H1 (cell line): ENCODE data around the gene ADGRV1. TPM values are rescaled to one million over a fixed set of nuclear protein-coding genes. Genes with fewer than 3 reads are reported as not detected.

Source experiments
- CTCF ChIA-PET: fragments of 300-600 bp; sonication (Branson Sonifier 250); formaldehyde crosslinking; loops from one replicate; lab custom pipeline; 2021; ENCODE audit not compliant: partially characterized antibody; lab: Charles Lee
- POLR2A ChIA-PET: fragments of 300-600 bp; sonication (Branson Sonifier 250); formaldehyde crosslinking; loops from one replicate; lab custom pipeline; 2021; ENCODE audit warnings: inconsistent platforms; ENCODE audit not compliant: partially characterized antibody; lab: Charles Lee
- DNase-seq, 2 experiments: peaks; one replicate each; pipeline versions ENCODE4 v3.0.0 to v3.0.0-alpha.2; 2010 to 2022; ENCODE audit warnings: low spot score in 2 of 2, low read depth in 1 of 2, mixed read lengths in 1 of 2
- FAIRE-seq: peaks from 2 replicates; lab custom pipeline; 2011; peaks lifted over from hg19 to GRCh38; lab: Jason Lieb, UNC
- H2AFZ ChIP-seq: 2 replicates; pipeline ENCODE4 v1.8.1; 2012; ENCODE audit warnings: low read length, inconsistent platforms
- H2AK5ac ChIP-seq: 2 replicates; pipeline ENCODE4 v1.6.1; 2013; ENCODE audit warnings: low read depth, low read length
- H2BK120ac ChIP-seq: replicated peaks from 2 replicates; pipeline ENCODE3; 2013; ENCODE audit warnings: low read depth, low read length, inconsistent platforms
- H2BK12ac ChIP-seq: 2 replicates; pipeline ENCODE4 v1.6.1; 2013; ENCODE audit warnings: low read depth, low read length
- H2BK15ac ChIP-seq: 2 replicates; pipeline ENCODE4 v1.6.1; 2013; ENCODE audit warnings: low read length
- H2BK20ac ChIP-seq: 2 replicates; pipeline ENCODE4 v1.6.1; 2013; ENCODE audit warnings: low read length
- H2BK5ac ChIP-seq: 2 replicates; pipeline ENCODE4 v1.6.1; 2013; ENCODE audit warnings: low read depth, low read length
- H3K14ac ChIP-seq: 2 replicates; pipeline ENCODE4 v1.6.1; 2013; ENCODE audit warnings: inconsistent platforms; ENCODE audit not compliant: insufficient read length
- H3K18ac ChIP-seq: 2 replicates; pipeline ENCODE4 v1.6.1; 2013; ENCODE audit warnings: low read length; ENCODE audit errors: extremely low read depth
- H3K23ac ChIP-seq: 2 replicates; pipeline ENCODE4 v1.6.1; 2013; ENCODE audit warnings: inconsistent platforms; ENCODE audit not compliant: insufficient read length
- H3K23me2 ChIP-seq: 2 replicates; pipeline ENCODE4 v1.6.1; 2013; ENCODE audit warnings: low read depth, low read length
- H3K27ac ChIP-seq: 2 replicates; pipeline ENCODE4 v1.6.1; 2011; ENCODE audit warnings: low read depth, low read length, inconsistent platforms
- H3K27me3 ChIP-seq, 4 experiments: replicated peaks in 1 of 4; 1 replicate in 1 of 4; 2 replicates in 3 of 4; pipeline versions ENCODE4 v1.6.1 to v1.8.1; 2011 to 2013; ENCODE audit warnings: low read length in 3 of 4, mild to moderate bottlenecking in 3 of 4, inconsistent platforms in 2 of 4, mixed read lengths in 2 of 4, moderate library complexity in 1 of 4; ENCODE audit not compliant: control insufficient read depth in 3 of 4, insufficient read depth in 3 of 4; ENCODE audit errors: extremely low read depth in 1 of 4
- H3K36me3 ChIP-seq, 4 experiments: 2 replicates each; pipeline versions ENCODE4 v1.6.1 to v1.8.1; 2011 to 2013; ENCODE audit warnings: mild to moderate bottlenecking in 4 of 4, low read length in 3 of 4, moderate library complexity in 2 of 4, control low read depth in 1 of 4, inconsistent platforms in 1 of 4; ENCODE audit not compliant: insufficient read depth in 4 of 4, control insufficient read depth in 2 of 4
- H3K4ac ChIP-seq: replicated peaks from 2 replicates; pipeline ENCODE3; 2013; ENCODE audit warnings: low read length, low read depth, mixed read lengths, inconsistent platforms; ENCODE audit not compliant: insufficient read length
- H3K4me1 ChIP-seq, 4 experiments: replicated peaks in 1 of 4; 1 replicate in 1 of 4; 2 replicates in 3 of 4; pipeline versions ENCODE4 v1.6.1 to v1.8.1; 2011 to 2013; ENCODE audit warnings: low read length in 3 of 4, inconsistent platforms in 2 of 4, mixed read lengths in 1 of 4; ENCODE audit not compliant: insufficient read depth in 4 of 4, control insufficient read depth in 3 of 4
- H3K4me2 ChIP-seq, 2 experiments: 2 replicates each; pipeline versions ENCODE4 v1.6.1 to v1.8.1; 2011 to 2013; ENCODE audit warnings: low read depth in 2 of 2, low read length in 2 of 2, control low read depth in 1 of 2, inconsistent platforms in 1 of 2, mild to moderate bottlenecking in 1 of 2; ENCODE audit not compliant: insufficient read depth in 1 of 2
- H3K4me3 ChIP-seq, 4 experiments: fragments of 200-600, 300-600 bp in 1 of 4; sonication (generic), shearing (Covaris generic), sonication (Bioruptor Twin) in 1 of 4; 2 replicates each; pipeline versions ENCODE4 v1.5.1 to v1.8.1; 2011 to 2016; ENCODE audit warnings: low read length in 4 of 4, low read depth in 3 of 4, control low read depth in 2 of 4, inconsistent platforms in 2 of 4, mild to moderate bottlenecking in 2 of 4, mixed read lengths in 1 of 4, moderate library complexity in 1 of 4; ENCODE audit not compliant: insufficient read depth in 2 of 4; ENCODE audit errors: extremely low read depth in 1 of 4
- H3K56ac ChIP-seq: replicated peaks from 2 replicates; pipeline ENCODE3; 2013; ENCODE audit warnings: low read depth, mild to moderate bottlenecking, mixed read lengths, low read length, inconsistent platforms; ENCODE audit not compliant: insufficient read length
- H3K79me1 ChIP-seq: 2 replicates; pipeline ENCODE4 v1.6.1; 2013; ENCODE audit warnings: low read depth, low read length, control low read depth
- H3K79me2 ChIP-seq, 2 experiments: 2 replicates each; pipeline versions ENCODE4 v1.6.1 to v1.8.1; 2012 to 2013; ENCODE audit warnings: low read length in 2 of 2, mild to moderate bottlenecking in 2 of 2, inconsistent platforms in 1 of 2; ENCODE audit not compliant: insufficient read depth in 2 of 2, control insufficient read depth in 1 of 2
- H3K9ac ChIP-seq, 4 experiments: replicated peaks in 1 of 4; 1 replicate in 1 of 4; 2 replicates in 3 of 4; pipeline versions ENCODE4 v1.6.1 to v1.8.1; 2011 to 2013; ENCODE audit warnings: low read depth in 3 of 4, low read length in 3 of 4, control low read depth in 2 of 4, mild to moderate bottlenecking in 2 of 4, moderate library complexity in 2 of 4, inconsistent platforms in 1 of 4; ENCODE audit errors: extremely low read depth in 1 of 4
- H3K9me3 ChIP-seq, 2 experiments: 2 replicates each; pipeline versions ENCODE4 v1.6.1 to v1.8.1; 2012 to 2013; ENCODE audit warnings: mild to moderate bottlenecking in 2 of 2, moderate library complexity in 2 of 2, control low read depth in 1 of 2, inconsistent platforms in 1 of 2, low read depth in 1 of 2, low read length in 1 of 2, mixed read lengths in 1 of 2; ENCODE audit not compliant: insufficient read depth in 2 of 2
- H4K20me1 ChIP-seq, 2 experiments: replicated peaks in 1 of 2; 2 replicates each; pipeline versions ENCODE3 to v1.8.1; 2011 to 2013; ENCODE audit warnings: inconsistent platforms in 2 of 2, low read length in 2 of 2, mild to moderate bottlenecking in 1 of 2; ENCODE audit not compliant: insufficient read depth in 2 of 2, control insufficient read depth in 1 of 2
- H4K5ac ChIP-seq: 2 replicates; pipeline ENCODE4 v1.6.1; 2013; ENCODE audit warnings: low read length, low read depth, mixed read lengths, inconsistent platforms; ENCODE audit not compliant: insufficient read length
- H4K8ac ChIP-seq: 2 replicates; pipeline ENCODE4 v1.8.0; 2013; ENCODE audit warnings: mild to moderate bottlenecking, moderate library complexity, low read length, inconsistent platforms; ENCODE audit not compliant: insufficient read depth; ENCODE audit errors: extremely low read depth
- H4K91ac ChIP-seq: replicated peaks from 2 replicates; pipeline ENCODE3; 2013; ENCODE audit warnings: low read length, mixed read lengths, inconsistent platforms; ENCODE audit not compliant: insufficient read length
- CBX8 ChIP-seq: fragments of 300-800, 300-1000 bp; sonication (generic); IDR thresholded peaks from 2 replicates; pipeline ENCODE4 v1.7.1; 2016; ENCODE audit warnings: low read depth, low read length, borderline replicate concordance
- CTBP2 ChIP-seq: IDR thresholded peaks from 2 replicates; pipeline ENCODE4 v1.7.0; 2011; ENCODE audit warnings: borderline replicate concordance, mild to moderate bottlenecking, moderate library complexity, mixed read lengths, low read length; ENCODE audit not compliant: insufficient read depth, insufficient read length
- EGR1 ChIP-seq: IDR thresholded peaks from 2 replicates; pipeline ENCODE4 v1.6.1; 2011; ENCODE audit warnings: low read depth, low read length, borderline replicate concordance
- GTF2F1 ChIP-seq: IDR thresholded peaks from 2 replicates; pipeline ENCODE4 v1.6.1; 2012; ENCODE audit warnings: low read depth, low read length, improper control_type of control experiment, borderline replicate concordance
- HDAC2 ChIP-seq, 2 experiments: fragments of 300-600 bp in 1 of 2; sonication (generic) in 1 of 2; IDR thresholded peaks; 2 replicates each; pipeline ENCODE4 v1.6.1; 2011 to 2012; ENCODE audit warnings: low read depth in 2 of 2, low read length in 2 of 2, mild to moderate bottlenecking in 2 of 2, moderate library complexity in 2 of 2, borderline replicate concordance in 1 of 2, inconsistent platforms in 1 of 2
- HDAC6 ChIP-seq: IDR thresholded peaks from one replicate; pipeline ENCODE4 v1.7.1; 2012; ENCODE audit warnings: low read depth, mild to moderate bottlenecking, inconsistent platforms, low read length, moderate library complexity
- JUN ChIP-seq: IDR thresholded peaks from 2 replicates; pipeline ENCODE4 v1.6.1; 2011; ENCODE audit warnings: low read depth, mild to moderate bottlenecking, improper control_type of control experiment, low read length
- JUND ChIP-seq: IDR thresholded peaks from 2 replicates; pipeline ENCODE4 v1.6.1; 2011; ENCODE audit warnings: mild to moderate bottlenecking, improper control_type of control experiment, low read length
- KDM1A ChIP-seq: fragments of 200-600, 300-600 bp; sonication (generic); IDR thresholded peaks from 2 replicates; pipeline ENCODE4 v1.7.1; 2016; ENCODE audit warnings: mild to moderate bottlenecking, low read length, borderline replicate concordance
- RAD21 ChIP-seq, 2 experiments: IDR thresholded peaks in 1 of 2; conservative IDR thresholded peaks in 1 of 2; 2 replicates each; pipeline ENCODE4 v1.6.1; 2011; ENCODE audit warnings: low read depth in 2 of 2, low read length in 2 of 2, improper control_type of control experiment in 1 of 2, inconsistent platforms in 1 of 2, mild to moderate bottlenecking in 1 of 2, moderate library complexity in 1 of 2
- SAP30 ChIP-seq: fragments of 300-600 bp; sonication (generic); IDR thresholded peaks from 2 replicates; pipeline ENCODE4 v1.7.1; 2012; ENCODE audit warnings: low read length, moderate library complexity, mild to moderate bottlenecking, inconsistent platforms; ENCODE audit not compliant: insufficient read depth, insufficient replicate concordance
- SIX5 ChIP-seq: IDR thresholded peaks from 2 replicates; pipeline ENCODE4 v1.6.1; 2011; ENCODE audit warnings: mild to moderate bottlenecking, low read depth, low read length
- SRF ChIP-seq: IDR thresholded peaks from 2 replicates; pipeline ENCODE4 v1.6.1; 2011; ENCODE audit warnings: mild to moderate bottlenecking, low read depth, low read length, moderate library complexity
- TAF7 ChIP-seq: optimal IDR thresholded peaks from 2 replicates; pipeline ENCODE3; 2011; ENCODE audit warnings: low read depth, mild to moderate bottlenecking, inconsistent platforms, low read length, moderate library complexity, borderline replicate concordance
- polyA plus RNA-seq, 7 experiments: library from polyadenylated mRNA; depleted of rRNA in 3 of 7; stranded (reverse) in 5 of 7; unstranded in 2 of 7; fragments of >200 nt in 5 of 7; fragments of 200-250 nt in 2 of 7; gene quantifications; 1 replicate in 5 of 7; 2 replicates in 1 of 7; 4 replicates in 1 of 7; pipeline versions ENCODE4 v1.2.1 to v1.2.3, GENCODE V29; 2011 to 2013; ENCODE audit warnings: missing spikeins in 2 of 7, mixed read lengths in 2 of 7
- total RNA-seq: library from RNA; stranded (reverse); fragmentation: NEBNext Ultra II Directional; extraction: Animal tissue kit (Norgen Biotek cat#: 25700); gene quantifications from 2 replicates; pipeline ENCODE4 v1.2.1, GENCODE V29; 2021

ADGRV1 gene
- total and polyA plus RNA-seq, 2 of the 8 experiments (the other 6 are each of a cell fraction or from before 2014, with no cell fraction given), result 53.1 to 62.2 TPM

DNA sequence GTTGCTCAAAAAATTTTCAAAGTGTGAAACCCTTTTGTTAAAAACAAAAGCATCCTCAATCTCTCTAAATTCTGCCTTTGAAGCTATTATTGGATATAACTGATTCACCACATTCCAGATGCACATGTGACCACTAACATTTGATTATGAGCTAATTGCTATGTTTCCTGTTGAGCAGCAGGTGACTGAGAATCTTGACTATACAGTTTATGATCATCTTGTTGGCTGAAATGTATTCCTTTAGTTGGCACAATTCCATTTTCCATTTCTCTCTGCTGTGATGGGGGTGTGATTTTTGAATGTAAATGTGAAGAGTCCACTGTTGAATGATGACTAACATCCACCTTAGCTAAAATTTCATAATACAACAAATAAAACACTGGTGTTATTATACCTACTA is 39.9 kb upstream of the ADGRV1 start:
- Histone ChIP-seq H2AFZ (no peak overlapping the region), H2BK12ac (no peak overlapping the region), H2BK20ac (no peak overlapping the region), H3K4me1 (no peaks in the 10 kb centered on the region), H3K4me2 (no peak overlapping the region), H4K5ac (no peak overlapping the region), H3K18ac (no peak overlapping the region), H3K36me3 (peaks cover 0 to 28% (median 1%) of the 10 kb centered on the region in 4 experiments; a peak in 3 of 8 replicates), H3K9ac (no peak overlapping the region), H2BK120ac (no peak overlapping the region), H3K23ac (no peak overlapping the region), H4K8ac (no peak overlapping the region), H3K4me3 (no peak overlapping the region), H2BK15ac (no peak overlapping the region), H3K14ac (no peak overlapping the region), H2BK5ac (no peak overlapping the region), H3K4ac (no peak overlapping the region), H3K79me1 (no peaks in the 10 kb centered on the region; the same call in 1 of the 2 replicates), H3K56ac (no peak overlapping the region), H2AK5ac (no peak overlapping the region), H3K79me2 (no peaks in the 10 kb centered on the region), H3K9me3 (no peaks in the 10 kb centered on the region), H3K27ac (no peak overlapping the region), H3K27me3 (no peaks in the 10 kb centered on the region), H4K20me1 (peaks cover 0 to 2% of the 10 kb centered on the region in 2 experiments), H4K91ac (no peak overlapping the region), H3K23me2 (no peaks in the 10 kb centered on the region; the same call in 1 of the 2 replicates)
- DNase-seq (no peak), FAIRE-seq (no peak)
- POLR2A ChIA-PET, result interaction anchor here (1.3 kb wide), 1 partner anchor 10 kb away, joined by 9 read pairs; no protein-coding TSS in a partner anchor
- CTCF ChIA-PET, result interaction anchor here (1.1 to 1.5 kb wide), 2 partner anchors 8 to 9 kb away, joined by 3 to 5 read pairs; no protein-coding TSS in a partner anchor
- TF ChIP-seq JUN, result no peak
- no peak for TF ChIP-seq HDAC6
- TF ChIP-seq SIX5, result no peak
- TF ChIP-seq CTBP2, result no peak
- no peak for TF ChIP-seq KDM1A
- TF ChIP-seq CBX8, result no peak
- TF ChIP-seq RAD21 (IDR thresholded peaks at IDR 0.05 in 1 of 2, conservative IDR thresholded peaks at IDR 0.05 in 1 of 2; ENCODE audit: low read depth in 2 of 2, low read length in 2 of 2), result no peak
- TF ChIP-seq EGR1, result no peak
- no peak for TF ChIP-seq HDAC2 (IDR thresholded peaks at IDR 0.05; ENCODE audit: borderline replicate concordance in 1 of 2, low read depth in 2 of 2, low read length in 2 of 2)
- no peak for TF ChIP-seq SAP30
- TF ChIP-seq GTF2F1, result no peak
- no peak for TF ChIP-seq SRF
- no peak for TF ChIP-seq TAF7
- no peak for TF ChIP-seq JUND
